ENCODE data around the gene MSI2. TPM values are rescaled to one million over a fixed set of nuclear protein-coding genes. Genes with fewer than 3 reads are reported as not detected.
A peak's percentile ranks its signal among the peaks of the same experiment; 100 is the strongest.

The MSI2 gene
- total and polyA plus RNA-seq, 2 donors (not counting 3 experiments of a cell fraction or from before 2014, with no cell fraction given) = 20.9 to 59.3 TPM

DNA sequence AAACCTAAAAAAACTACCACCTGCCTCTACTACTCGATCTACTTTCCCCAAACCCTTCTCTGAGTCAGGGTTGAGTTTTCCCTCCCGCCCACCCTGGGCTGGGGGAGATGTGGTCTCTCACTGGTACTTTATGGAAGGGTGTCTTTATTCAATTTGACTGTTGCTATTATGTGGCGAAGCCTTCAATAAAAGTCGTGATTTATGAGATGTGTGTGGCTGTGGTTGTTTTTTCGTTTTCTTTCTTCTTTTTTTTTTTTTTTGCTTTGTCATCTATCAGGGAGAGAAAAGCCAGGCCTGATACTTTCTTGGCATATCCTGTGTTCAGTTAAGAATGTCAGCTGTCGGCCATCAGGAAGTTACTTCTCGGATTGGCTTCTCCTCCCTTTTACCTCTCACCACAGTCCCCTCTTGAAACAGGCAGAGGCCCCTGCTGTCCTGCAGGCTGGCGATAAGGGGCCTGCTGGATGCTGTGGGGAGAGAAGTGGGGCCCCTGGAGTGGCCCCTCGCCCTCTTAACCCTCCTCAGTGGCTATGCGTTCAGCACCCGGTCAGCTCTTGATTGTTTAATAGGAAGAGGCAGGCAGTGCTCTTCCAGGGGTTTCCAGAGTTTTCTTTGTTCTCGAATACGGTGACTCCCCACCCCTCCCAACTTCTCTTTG lies 123.0 kb downstream of the MSI2 start:
- FAIRE-seq (peak; percentile 69), DNase-seq (ENCODE audit: low read depth, low spot score) (peak; percentile 67)
- Histone ChIP-seq H4K20me1 (replicated peaks; ENCODE audit: control insufficient read depth, extremely low read depth, insufficient read depth, low read length) (no peaks in the 10 kb centered on the region), H3K27ac (ENCODE audit: insufficient read depth, low read depth, low read length) (peak overlapping the region; percentile 33), H3K9me1 (replicated peaks; ENCODE audit: control insufficient read depth, extremely low read depth, insufficient read depth, low read length) (no peaks in the 10 kb centered on the region), H3K36me3 (ENCODE audit: control insufficient read depth in 2 of 2, extremely low read depth in 1 of 2, insufficient read depth in 2 of 2, low read length in 2 of 2) (no peaks in the 10 kb centered on the region), H3K4me3 (replicated peaks in 1 of 3; ENCODE audit: insufficient read depth in 1 of 3, low read depth in 1 of 3, low read length in 3 of 3) (no peak overlapping the region), H3K4me2 (ENCODE audit: insufficient read depth, low read length) (no peak overlapping the region), H3K27me3 (ENCODE audit: control insufficient read depth in 2 of 2, insufficient read depth in 2 of 2, low read length in 2 of 2) (no peaks in the 10 kb centered on the region), H3K9me3 (replicated peaks; ENCODE audit: control insufficient read depth, insufficient read depth, low read length) (no peaks in the 10 kb centered on the region), H3K9ac (replicated peaks; ENCODE audit: extremely low read depth, insufficient read depth, low read length) (no peak overlapping the region), H3K79me2 (ENCODE audit: control insufficient read depth, insufficient read depth, low read length) (no peaks in the 10 kb centered on the region), H3K4me1 (ENCODE audit: control insufficient read depth, extremely low read depth, insufficient read depth, low read length) (peaks cover 5% of the 10 kb centered on the region), H2AFZ (ENCODE audit: low read depth, low read length) (no peak overlapping the region)
- intact Hi-C loops (cut with micrococcal nuclease) (loop anchor here (5.0 kb wide), 2 partner anchors 43 to 122 kb away; partner anchors contain the start of gene MSI2), dilution Hi-C loops (cut with MboI; ENCODE audit: extremely low pct_ligation_motif_present, low sequenced_read_pairs) (no loop called here)
- BruUV-seq (replicated peaks) = no TSS peak
- ChIA-PET POLR2A (no interaction called here), CTCF (interaction anchor here (0.6 to 1.6 kb wide), 5 partner anchors 23 to 495 kb away, joined by 3 to 6 read pairs (median 3); no protein-coding TSS in a partner anchor)
- no peak for TF ChIP-seq JUN (IDR thresholded peaks at IDR 0.05; ENCODE audit: borderline replicate concordance, insufficient read depth, insufficient read length, low read depth)
- TF ChIP-seq MYC (IDR thresholded peaks at IDR 0.05; ENCODE audit: low read depth, low read length) = no peak
- no peak for TF ChIP-seq FOS (IDR thresholded peaks at IDR 0.05; ENCODE audit: borderline replicate concordance, insufficient read depth, low read length)
- no peak for TF ChIP-seq GATA2 (IDR thresholded peaks at IDR 0.05; ENCODE audit: insufficient read depth, insufficient read length, low read depth, low read length)
- TF ChIP-seq POLR2A (IDR thresholded peaks at IDR 0.05; ENCODE audit: low read depth, low read length) = no peak
- TF ChIP-seq, protein P1, sequence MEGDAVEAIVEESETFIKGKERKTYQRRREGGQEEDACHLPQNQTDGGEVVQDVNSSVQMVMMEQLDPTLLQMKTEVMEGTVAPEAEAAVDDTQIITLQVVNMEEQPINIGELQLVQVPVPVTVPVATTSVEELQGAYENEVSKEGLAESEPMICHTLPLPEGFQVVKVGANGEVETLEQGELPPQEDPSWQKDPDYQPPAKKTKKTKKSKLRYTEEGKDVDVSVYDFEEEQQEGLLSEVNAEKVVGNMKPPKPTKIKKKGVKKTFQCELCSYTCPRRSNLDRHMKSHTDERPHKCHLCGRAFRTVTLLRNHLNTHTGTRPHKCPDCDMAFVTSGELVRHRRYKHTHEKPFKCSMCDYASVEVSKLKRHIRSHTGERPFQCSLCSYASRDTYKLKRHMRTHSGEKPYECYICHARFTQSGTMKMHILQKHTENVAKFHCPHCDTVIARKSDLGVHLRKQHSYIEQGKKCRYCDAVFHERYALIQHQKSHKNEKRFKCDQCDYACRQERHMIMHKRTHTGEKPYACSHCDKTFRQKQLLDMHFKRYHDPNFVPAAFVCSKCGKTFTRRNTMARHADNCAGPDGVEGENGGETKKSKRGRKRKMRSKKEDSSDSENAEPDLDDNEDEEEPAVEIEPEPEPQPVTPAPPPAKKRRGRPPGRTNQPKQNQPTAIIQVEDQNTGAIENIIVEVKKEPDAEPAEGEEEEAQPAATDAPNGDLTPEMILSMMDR (IDR thresholded peaks at IDR 0.05; ENCODE audit: extremely low read depth in 1 of 2, insufficient read depth in 1 of 2, low read depth in 1 of 2, low read length in 2 of 2) = no peak
- no peak for TF ChIP-seq POLR2AphosphoS5 (IDR thresholded peaks at IDR 0.05; ENCODE audit: insufficient read depth, low read depth, low read length)
- TF ChIP-seq, protein P2, sequence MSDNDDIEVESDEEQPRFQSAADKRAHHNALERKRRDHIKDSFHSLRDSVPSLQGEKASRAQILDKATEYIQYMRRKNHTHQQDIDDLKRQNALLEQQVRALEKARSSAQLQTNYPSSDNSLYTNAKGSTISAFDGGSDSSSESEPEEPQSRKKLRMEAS (IDR thresholded peaks at IDR 0.05; ENCODE audit: insufficient read depth, insufficient read length) = no peak
- no peak for TF ChIP-seq EZH2 (IDR thresholded peaks at IDR 0.05; ENCODE audit: borderline replicate concordance, low read depth, low read length, severe bottlenecking)

Measured in endothelial cell of umbilical vein (primary cell).